ENCODE data around the gene MIEF2. TPM values are rescaled to one million over a fixed set of nuclear protein-coding genes. Genes with fewer than 3 reads are reported as not detected.

Gene MIEF2
- total RNA-seq, 1 donor from 2014 or later: 154 TPM

- peak; percentile 65 for DNase-seq (ENCODE audit: low read depth)
Observed at GRCh38 chr17:18235743-18236256, 24.7 kb upstream of the MIEF2 start.

- DNase-seq (ENCODE audit: low read depth): no peak
Observed at GRCh38 chr17:18236494-18236893, 24.0 kb upstream of the MIEF2 start.

GRCh38 chr17:18237461-18237860 is 23.0 kb upstream of the MIEF2 start:
- no peak for DNase-seq (ENCODE audit: low read depth)

- no peak for DNase-seq (ENCODE audit: low read depth)
Observed at GRCh38 chr17:18238299-18238698, 22.2 kb upstream of the MIEF2 start.

GRCh38 chr17:18240449-18240848 is 20.0 kb upstream of the MIEF2 start:
- DNase-seq (ENCODE audit: low read depth): no peak

GRCh38 chr17:18241229-18241871 is 19.1 kb upstream of the MIEF2 start:
- no peak for DNase-seq (ENCODE audit: low read depth)

GRCh38 chr17:18245038-18245776 is 15.3 kb upstream of the MIEF2 start:
- DNase-seq (ENCODE audit: low read depth): no peak

GRCh38 chr17:18246109-18246725 is 14.2 kb upstream of the MIEF2 start:
- no peak for DNase-seq (ENCODE audit: low read depth)

- peak; percentile 43 for DNase-seq (ENCODE audit: low read depth)
Observed at GRCh38 chr17:18246880-18247612, 13.4 kb upstream of the MIEF2 start.

- no peak for DNase-seq (ENCODE audit: low read depth)
Observed at GRCh38 chr17:18247613-18248001, 12.9 kb upstream of the MIEF2 start.

GRCh38 chr17:18248300-18248731 is 12.1 kb upstream of the MIEF2 start:
- peak; percentile 57 for DNase-seq (ENCODE audit: low read depth)

- no peak for DNase-seq (ENCODE audit: low read depth)
Observed at GRCh38 chr17:18248811-18249210, 11.7 kb upstream of the MIEF2 start.

GRCh38 chr17:18250259-18250658 is 10.2 kb upstream of the MIEF2 start:
- no peak for DNase-seq (ENCODE audit: low read depth)

- no peak for DNase-seq (ENCODE audit: low read depth)
Observed at GRCh38 chr17:18250708-18251107, 9.8 kb upstream of the MIEF2 start.

GRCh38 chr17:18251204-18251603 is 9.3 kb upstream of the MIEF2 start:
- no peak for DNase-seq (ENCODE audit: low read depth)

- DNase-seq (ENCODE audit: low read depth): no peak
Observed at GRCh38 chr17:18252160-18252559, 8.3 kb upstream of the MIEF2 start.

GRCh38 chr17:18253187-18253884 is 7.1 kb upstream of the MIEF2 start:
- DNase-seq (ENCODE audit: low read depth): no peak

- no peak for DNase-seq (ENCODE audit: low read depth)
Observed at GRCh38 chr17:18253947-18254821, 6.3 kb upstream of the MIEF2 start.

GRCh38 chr17:18254888-18255649 is 5.4 kb upstream of the MIEF2 start:
- no peak for DNase-seq (ENCODE audit: low read depth)

GRCh38 chr17:18256351-18256750 is 4.1 kb upstream of the MIEF2 start:
- no peak for DNase-seq (ENCODE audit: low read depth)
